ENCODE results near the gene KIF26B.
"Not testable (repeated sequence)": the region's sequence is repeated elsewhere in the genome, so short reads cannot be mapped to it uniquely, and the experiment has no call there.

The KIF26B gene

DNA sequence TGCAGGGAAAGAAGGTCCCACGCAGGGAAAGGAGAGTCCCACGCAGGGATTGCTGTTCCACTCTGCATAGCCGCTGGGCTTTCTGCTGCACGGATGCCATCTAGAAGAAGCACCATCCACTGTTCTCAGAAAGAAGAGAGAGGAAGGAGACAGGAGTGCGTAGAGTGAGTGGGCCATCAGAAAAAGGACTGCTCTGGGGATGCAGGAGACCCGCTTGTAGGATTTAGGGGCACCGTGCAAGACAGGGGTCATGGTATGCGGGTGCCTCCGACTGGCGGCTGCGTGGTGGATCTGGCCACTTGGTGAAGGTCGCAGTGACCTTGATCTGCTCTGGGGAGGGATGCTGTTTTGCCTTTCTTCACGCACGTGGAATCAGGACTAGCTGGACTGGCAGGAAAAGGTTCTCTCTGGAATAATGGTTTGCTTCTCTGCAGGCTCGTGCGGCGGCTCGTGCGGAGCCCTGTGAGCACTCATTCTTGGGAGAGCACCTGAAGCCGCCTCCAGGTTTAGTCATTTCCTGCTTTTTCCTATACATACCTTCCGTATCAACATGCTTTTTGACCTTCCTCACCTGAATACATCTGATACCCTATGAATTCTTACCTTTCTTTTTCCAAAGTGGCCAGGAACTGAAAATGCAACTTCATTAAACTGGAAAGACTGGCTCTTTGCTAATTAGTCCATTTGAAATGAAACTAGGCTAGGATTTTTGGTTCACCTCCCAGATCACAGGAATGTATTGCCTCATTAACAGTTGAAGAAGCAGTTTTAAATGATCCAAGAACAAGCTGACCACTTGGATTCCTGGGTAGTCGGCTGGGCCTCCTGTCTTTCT, 181.6 kb downstream of the KIF26B start:
- TF ChIP-seq Cebpa-rat (IDR thresholded peaks at IDR 0.05) = no peak
- Histone ChIP-seq H3K4me3 (no peak overlapping the region), H3K4me2 (no peak overlapping the region), H3K4me1 (peaks cover 0 to 13% (median 6%) of the 10 kb centered on the region in 10 experiments; a peak in 9 of 20 replicates), H3K36me3 (no peaks in the 10 kb centered on the region), H3K27me3 (no peaks in the 10 kb centered on the region), H3K9ac (no peak overlapping the region), H3K27ac (no peak overlapping the region), H4K20me1 (no peaks in the 10 kb centered on the region), H3K9me3 (replicated peaks in 1 of 11) (peaks cover 0 to 14% (median 0%) of the 10 kb centered on the region in 11 experiments; a peak in 3 of 22 replicates)

DNA sequence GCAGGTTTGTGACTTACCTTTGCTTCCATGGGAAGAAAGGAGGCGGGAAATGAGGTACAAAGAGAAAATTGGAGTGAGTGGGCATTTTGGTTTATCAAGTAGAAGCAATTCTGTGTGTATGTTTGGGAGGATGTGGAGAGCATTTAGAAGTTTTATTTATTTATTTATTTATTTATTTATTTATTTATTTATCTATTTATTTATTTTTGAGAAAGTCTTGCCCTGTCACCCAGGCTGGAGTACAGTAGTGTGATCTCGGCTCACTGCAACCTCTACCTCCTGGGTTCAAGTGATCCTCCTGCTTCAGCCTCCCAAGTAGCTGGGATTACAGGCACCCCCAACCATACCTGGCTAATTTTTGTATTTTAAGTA, 182.2 kb downstream of the KIF26B start:
- not testable (repeated sequence) for H3K4me2 ChIP-seq, H3K9ac ChIP-seq, H3K36me3 ChIP-seq, H3K27ac ChIP-seq, H3K27me3 ChIP-seq, H3K4me3 ChIP-seq, H4K20me1 ChIP-seq
- Histone ChIP-seq H3K4me1 (peaks cover 0 to 13% (median 6%) of the 10 kb centered on the region in 10 experiments; a peak in 9 of 20 replicates), H3K9me3 (replicated peaks in 1 of 11) (peaks cover 0 to 14% (median 0%) of the 10 kb centered on the region in 11 experiments; a peak in 3 of 22 replicates)

DNA sequence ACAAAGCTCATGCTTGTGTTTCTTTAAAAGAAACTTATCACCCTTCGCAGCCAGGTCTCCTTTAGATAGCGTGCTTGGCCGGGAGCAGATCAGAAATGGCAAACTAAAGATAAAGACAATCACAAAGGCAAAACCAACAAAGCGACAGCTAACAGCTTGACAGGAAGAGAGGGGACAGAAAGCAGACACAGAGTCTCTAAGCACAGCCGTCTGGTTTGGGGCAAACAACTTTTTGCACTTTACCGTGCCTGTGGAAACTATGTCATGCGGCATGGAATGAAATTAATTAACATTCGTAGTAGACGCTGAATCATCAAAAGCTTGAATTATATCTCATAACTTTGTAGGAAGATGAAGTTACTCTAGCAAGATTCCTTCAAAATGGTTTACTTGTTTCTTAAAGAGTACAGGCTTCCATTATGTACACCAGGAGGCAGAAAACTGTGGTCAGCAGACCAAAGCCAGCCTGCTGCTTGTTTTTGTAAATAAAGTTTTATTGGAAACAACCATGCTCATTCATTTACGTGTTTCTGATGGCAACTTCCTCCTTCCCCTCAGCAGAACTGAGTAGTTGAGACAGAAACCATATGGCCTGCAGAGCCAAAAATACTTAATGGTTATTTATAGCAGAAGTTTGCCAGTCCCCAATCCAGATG, 183.2 kb downstream of the KIF26B start:
- Histone ChIP-seq H4K20me1 (no peaks in the 10 kb centered on the region), H3K27me3 (no peaks in the 10 kb centered on the region), H3K4me1 (peaks cover 0 to 13% (median 6%) of the 10 kb centered on the region in 10 experiments; a peak in 9 of 20 replicates), H3K36me3 (no peaks in the 10 kb centered on the region), H3K9me3 (replicated peaks in 1 of 11) (peaks cover 0 to 14% (median 0%) of the 10 kb centered on the region in 11 experiments; a peak in 3 of 22 replicates), H3K27ac (no peak overlapping the region), H3K9ac (no peak overlapping the region), H3K4me2 (peak overlapping the region in 4 of 11 experiments; percentile 0 to 37 (median 10); a peak in 2 of 22 replicates), H3K4me3 (no peak overlapping the region)
- no peak for TF ChIP-seq Cebpa-rat (IDR thresholded peaks at IDR 0.05)

DNA sequence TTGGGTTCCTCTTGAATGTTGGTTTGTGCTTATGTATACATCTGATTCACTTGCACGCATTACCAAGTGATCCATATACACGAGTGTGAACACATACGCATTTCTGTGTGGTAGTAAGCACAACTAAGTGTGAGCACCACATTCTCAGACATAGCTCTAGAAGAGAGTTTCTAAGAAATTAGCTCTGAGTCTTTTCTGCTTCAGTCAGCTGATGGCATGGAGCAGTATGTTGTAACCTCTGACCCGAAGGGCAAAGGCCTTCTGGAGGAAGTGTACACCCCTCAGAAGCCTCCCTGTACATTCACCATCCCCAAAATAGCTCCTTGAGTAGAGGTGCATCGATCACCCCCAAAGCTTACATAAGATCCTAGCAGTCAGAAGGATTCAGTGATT, 183.7 kb downstream of the KIF26B start:
- Histone ChIP-seq H3K36me3 (no peaks in the 10 kb centered on the region), H3K4me1 (peaks cover 0 to 13% (median 6%) of the 10 kb centered on the region in 10 experiments; a peak in 9 of 20 replicates), H3K9ac (no peak overlapping the region), H3K9me3 (replicated peaks in 1 of 11) (peaks cover 0 to 14% (median 0%) of the 10 kb centered on the region in 11 experiments; a peak in 3 of 22 replicates), H3K4me2 (peak overlapping the region in 4 of 11 experiments; percentile 0 to 37 (median 10); a peak in 1 of 22 replicates), H3K4me3 (no peak overlapping the region), H4K20me1 (no peaks in the 10 kb centered on the region), H3K27me3 (no peaks in the 10 kb centered on the region), H3K27ac (no peak overlapping the region)
- TF ChIP-seq Cebpa-rat (IDR thresholded peaks at IDR 0.05) = no peak

DNA sequence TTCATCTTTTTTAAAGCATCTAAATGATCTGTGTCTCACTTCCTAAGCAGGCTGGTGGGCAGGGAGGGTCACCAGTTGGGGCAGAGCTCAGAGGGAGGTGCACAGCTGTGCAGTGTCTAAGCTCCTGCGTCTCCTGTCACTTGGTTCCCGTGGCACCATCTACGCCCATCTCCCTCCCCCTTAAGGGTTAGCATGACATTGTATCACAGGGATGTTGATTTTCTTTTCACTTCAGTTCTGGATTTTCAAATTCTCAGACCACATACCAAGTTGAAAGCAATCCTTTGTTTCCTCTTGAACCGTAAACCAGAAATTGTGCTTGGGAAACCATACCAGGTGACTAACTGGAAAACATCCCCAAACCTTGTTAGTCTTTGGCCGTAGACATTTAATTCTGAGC, 187.0 kb downstream of the KIF26B start:
- H3K4me3 ChIP-seq = no peak overlapping the region
- no peak overlapping the region for H3K4me2 ChIP-seq
- no peak overlapping the region for H3K27ac ChIP-seq
- no peak overlapping the region for H3K9ac ChIP-seq
- H4K20me1 ChIP-seq = no peaks in the 10 kb centered on the region
- H3K27me3 ChIP-seq = no peaks in the 10 kb centered on the region
- H3K9me3 ChIP-seq (replicated peaks in 1 of 11) = peaks cover 0 to 14% (median 0%) of the 10 kb centered on the region in 11 experiments; a peak in 2 of 22 replicates
- TF ChIP-seq Cebpa-rat (IDR thresholded peaks at IDR 0.05) = no peak
- H3K36me3 ChIP-seq = no peaks in the 10 kb centered on the region
- H3K4me1 ChIP-seq = peaks cover 0 to 13% (median 6%) of the 10 kb centered on the region in 10 experiments; a peak in 9 of 20 replicates

DNA sequence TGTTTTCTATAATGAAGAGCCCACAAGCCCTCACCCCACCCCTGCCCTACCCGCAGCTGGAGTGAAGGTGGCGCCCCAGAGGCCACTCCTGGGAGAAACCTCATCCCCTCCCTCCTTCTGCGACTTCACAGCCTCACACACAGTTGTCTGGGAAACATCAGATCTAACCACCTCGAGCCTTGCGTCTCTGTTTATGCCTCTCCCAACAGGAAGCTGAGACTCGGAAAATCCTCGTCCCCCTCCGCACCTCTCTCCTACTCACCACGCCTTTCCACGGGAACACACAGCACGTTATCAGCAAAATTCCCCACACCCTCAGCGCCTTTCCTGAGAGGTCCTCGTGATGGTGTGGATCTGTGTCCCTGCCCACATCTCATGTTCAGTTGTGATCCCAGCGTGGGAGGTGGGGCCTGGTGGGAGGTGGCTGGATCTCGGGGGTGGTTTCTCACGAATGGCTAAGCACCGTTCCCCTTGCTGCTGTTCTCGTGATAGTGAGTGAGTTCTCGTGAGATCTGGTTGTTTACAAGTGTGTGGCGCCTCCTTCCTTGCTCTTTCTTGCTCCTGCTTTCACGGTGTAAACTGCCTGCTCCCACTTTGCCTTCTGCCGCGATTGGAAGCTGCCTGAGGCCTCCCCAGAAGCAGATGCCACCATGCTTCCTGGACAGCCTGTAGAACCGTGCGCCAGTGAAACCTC, 190.6 kb downstream of the KIF26B start:
- no peak overlapping the region for H3K4me3 ChIP-seq
- H3K4me2 ChIP-seq = no peak overlapping the region
- no peak for TF ChIP-seq Cebpa-rat (IDR thresholded peaks at IDR 0.05)
- no peaks in the 10 kb centered on the region for H3K4me1 ChIP-seq
- H3K9ac ChIP-seq = no peak overlapping the region
- H3K9me3 ChIP-seq (replicated peaks in 1 of 11) = no peaks in the 10 kb centered on the region
- H3K27me3 ChIP-seq = no peaks in the 10 kb centered on the region
- no peak overlapping the region for H3K27ac ChIP-seq
- H4K20me1 ChIP-seq = no peaks in the 10 kb centered on the region
- no peaks in the 10 kb centered on the region for H3K36me3 ChIP-seq

DNA sequence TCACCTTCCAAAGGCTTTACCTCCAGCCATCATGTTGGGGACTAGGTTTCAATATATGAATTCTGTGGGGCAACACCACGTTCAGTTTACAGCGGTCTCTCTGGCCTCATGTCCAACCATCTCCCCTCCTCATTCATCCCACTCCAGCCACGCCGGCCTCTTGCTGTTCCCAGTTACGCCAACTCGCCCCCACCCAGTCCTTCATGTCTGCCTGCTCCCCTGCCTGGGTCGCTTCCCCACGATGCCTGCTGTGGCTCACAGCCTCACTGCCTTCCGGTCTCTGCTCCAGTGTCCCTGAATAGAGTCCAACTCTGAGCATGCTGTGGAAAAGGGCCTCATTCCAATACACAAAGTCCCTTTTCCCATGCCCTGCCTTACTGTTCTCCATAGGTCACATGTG, 193.8 kb downstream of the KIF26B start:
- Histone ChIP-seq H3K9ac (no peak overlapping the region), H3K27me3 (no peaks in the 10 kb centered on the region), H3K4me1 (no peaks in the 10 kb centered on the region), H4K20me1 (no peaks in the 10 kb centered on the region), H3K9me3 (replicated peaks in 1 of 11) (no peaks in the 10 kb centered on the region), H3K4me3 (no peak overlapping the region), H3K27ac (no peak overlapping the region), H3K4me2 (no peak overlapping the region), H3K36me3 (no peaks in the 10 kb centered on the region)
- TF ChIP-seq Cebpa-rat (IDR thresholded peaks at IDR 0.05) = no peak

DNA sequence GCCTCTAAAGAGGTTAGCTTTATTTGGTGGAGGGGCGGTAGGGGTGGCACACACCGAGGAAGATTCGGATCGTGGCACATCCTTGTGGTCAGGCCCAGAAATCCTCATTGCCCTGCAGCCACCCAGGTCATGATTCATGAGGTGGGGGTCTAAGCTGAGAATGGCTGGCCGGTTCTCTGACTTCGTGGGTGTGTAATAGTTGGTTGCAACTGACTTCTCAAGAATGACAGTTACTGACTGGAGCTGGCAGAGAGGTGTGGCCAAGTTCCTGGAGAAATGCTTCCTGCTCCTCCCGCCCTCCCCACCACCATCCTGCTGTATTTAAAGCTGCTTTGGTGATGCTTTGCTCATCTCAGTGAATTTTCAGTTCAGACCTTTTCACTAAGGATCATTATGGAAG, 198.6 kb downstream of the KIF26B start:
- Histone ChIP-seq H3K4me3 (no peak overlapping the region), H3K9me3 (replicated peaks in 1 of 11) (no peaks in the 10 kb centered on the region), H4K20me1 (no peaks in the 10 kb centered on the region), H3K9ac (no peak overlapping the region), H3K27ac (no peak overlapping the region), H3K4me1 (no peaks in the 10 kb centered on the region), H3K4me2 (no peak overlapping the region), H3K27me3 (no peaks in the 10 kb centered on the region), H3K36me3 (no peaks in the 10 kb centered on the region)
- no peak for TF ChIP-seq Cebpa-rat (IDR thresholded peaks at IDR 0.05)
